A204.1 (cell line): ENCODE measurements around the gene MAP3K21.

ENCODE experiments used
- FAIRE-seq: peaks from 2 replicates; lab custom pipeline; 2012; peaks lifted over from hg19 to GRCh38; lab: Jason Lieb, UNC

The MAP3K21 gene

DNA sequence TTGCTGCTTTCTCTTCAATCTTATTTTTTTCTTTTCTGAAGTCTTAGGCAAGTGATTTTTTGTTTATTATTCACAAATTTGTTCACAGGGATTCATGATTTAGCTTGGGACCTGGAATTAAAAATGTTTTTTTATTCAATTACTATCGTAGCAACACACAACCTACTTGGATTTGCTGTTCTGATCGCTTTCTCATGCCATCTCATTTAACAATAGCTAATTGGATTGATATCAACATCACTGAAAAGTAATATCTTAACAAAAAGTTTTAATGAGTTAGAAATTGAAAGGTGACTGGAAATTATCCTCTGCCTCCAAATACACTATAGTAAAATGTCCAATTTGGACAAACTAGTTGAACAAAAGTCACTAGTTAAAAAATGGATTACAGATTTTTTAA lies 32.4 kb downstream of the MAP3K21 start:
- FAIRE-seq = no peak

DNA sequence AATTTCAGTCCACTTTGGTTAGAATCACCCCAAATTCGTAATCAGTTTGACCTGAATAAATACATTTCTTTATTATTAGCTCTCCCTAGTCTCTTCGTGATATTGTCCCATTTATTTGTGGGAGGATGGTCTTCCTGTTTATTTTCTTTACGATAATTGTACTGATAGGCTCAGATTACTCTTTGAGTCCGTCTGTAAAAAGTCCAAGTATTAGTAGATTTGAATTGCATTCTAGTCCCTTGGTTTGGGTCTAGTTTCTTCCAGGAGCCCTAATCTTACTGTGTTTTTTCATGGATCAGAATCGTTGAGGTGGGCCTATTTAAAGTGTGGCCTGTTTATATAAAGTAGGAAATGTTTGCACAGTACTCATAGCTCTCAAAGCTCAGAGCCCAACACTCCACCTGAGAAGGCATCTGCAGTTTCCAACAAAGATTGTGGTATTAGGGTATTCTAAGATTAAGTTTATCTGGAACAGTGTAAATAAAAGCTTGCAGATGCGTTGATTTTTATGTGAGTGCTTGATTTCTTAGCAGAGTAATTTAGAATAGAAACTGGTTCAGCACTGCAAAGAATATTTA lies 33.1 kb downstream of the MAP3K21 start:
- FAIRE-seq = no peak

DNA sequence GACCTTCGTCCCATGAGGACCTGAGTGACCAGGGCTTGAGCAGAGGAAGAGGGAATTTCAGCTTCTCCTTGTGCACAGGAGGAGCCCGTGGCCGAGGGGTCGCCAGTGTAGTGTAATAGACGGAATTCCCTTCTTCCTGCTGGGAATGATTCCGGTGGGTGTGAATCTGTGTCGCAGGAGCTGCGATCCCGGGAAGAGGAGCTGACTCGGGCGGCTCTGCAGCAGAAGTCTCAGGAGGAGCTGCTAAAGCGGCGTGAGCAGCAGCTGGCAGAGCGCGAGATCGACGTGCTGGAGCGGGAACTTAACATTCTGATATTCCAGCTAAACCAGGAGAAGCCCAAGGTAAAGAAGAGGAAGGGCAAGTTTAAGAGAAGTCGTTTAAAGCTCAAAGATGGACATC lies 34.4 kb downstream of the MAP3K21 start:
- FAIRE-seq = no peak

DNA sequence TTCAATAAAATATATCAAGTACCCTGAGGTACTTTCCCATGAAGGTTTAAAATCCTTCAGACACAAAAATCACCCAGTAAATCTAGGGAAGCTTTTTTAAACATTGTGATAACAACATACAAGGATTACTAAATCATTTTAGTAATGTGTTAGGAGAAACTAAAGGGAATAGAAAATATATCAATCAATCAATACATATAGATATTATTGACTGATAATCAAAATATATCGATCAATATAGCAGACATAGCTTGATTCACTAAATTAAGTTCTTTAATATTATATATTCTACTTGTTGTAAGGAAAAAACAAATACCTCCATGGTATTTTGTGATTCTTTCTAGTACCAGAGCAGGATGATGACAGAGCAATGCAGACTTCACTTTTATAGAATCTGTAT lies 35.2 kb downstream of the MAP3K21 start:
- no peak for FAIRE-seq

DNA sequence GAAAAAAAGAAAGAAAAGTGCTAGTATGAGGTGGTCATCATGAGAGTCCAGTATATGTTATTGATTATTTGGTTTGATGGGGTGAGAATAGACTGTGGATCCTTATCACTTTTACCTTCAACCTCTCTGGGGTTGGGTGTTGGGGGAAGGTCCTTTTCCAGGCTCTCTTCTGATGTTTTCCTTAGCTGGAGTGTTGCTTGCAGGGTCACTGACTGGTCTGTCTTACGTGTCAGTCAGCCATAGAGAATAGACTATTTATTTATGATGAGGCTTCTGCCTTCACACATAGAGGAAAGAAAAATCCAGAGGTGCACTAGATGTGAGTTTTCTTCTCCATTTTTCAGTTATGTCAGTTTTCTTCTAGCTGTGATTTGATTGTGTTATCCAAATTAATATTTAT lies 36.5 kb downstream of the MAP3K21 start:
- no peak for FAIRE-seq

DNA sequence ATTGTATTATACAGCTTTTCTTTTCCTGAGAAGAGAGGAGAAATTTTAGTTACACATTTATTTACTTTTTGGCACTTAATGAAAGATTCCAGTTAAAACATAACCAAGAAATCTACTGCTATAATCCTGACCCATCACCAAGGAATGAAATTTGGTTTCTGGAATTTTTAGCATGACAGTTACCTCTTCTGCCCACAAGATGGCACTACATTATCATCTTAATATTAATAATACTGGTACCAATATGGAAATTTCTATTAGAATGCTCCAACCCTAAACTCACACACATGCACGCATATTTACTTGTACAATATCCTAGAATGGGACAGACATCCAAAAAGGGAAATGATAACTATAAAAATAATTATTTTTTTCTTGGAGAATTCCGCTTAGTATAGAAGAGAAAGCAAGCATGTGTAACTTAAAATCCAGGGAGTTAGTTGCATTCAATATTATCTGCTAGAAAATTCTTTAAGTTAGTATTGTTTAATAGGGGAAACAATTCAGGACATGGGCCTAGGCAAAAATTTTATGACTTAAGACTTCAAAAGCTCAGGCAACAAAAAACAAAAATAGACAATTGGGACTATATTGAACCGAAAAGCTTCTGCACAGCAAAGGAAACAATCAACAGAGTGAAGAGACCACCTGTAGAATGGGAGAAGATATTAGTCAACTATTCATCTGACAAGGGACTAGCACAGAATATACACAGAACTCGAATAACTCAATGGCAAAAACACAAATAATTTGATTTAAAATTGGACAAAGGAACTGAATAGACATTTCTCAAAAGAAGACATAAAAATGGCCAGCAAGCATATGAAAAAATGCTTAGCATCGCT lies 37.4 kb downstream of the MAP3K21 start:
- peak; percentile 95 for FAIRE-seq

DNA sequence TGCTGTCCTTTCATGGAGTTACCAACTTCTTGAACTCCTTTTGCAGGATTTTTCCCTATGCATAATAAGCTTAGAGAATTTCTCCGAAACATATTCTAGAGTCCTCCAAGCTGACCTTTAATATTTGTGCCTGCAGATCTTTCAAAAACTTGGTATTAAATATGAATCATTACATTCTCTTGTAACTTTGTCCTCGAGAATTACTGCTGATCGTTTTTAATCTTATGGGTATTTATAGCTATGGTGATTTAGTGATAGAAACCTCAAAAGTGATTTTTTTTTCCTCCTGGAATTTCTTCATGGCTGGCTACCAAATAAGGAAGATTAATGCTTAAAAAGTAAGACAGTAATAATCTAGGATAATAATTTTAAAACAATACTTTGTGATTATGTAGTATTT lies 39.1 kb downstream of the MAP3K21 start:
- no peak for FAIRE-seq

DNA sequence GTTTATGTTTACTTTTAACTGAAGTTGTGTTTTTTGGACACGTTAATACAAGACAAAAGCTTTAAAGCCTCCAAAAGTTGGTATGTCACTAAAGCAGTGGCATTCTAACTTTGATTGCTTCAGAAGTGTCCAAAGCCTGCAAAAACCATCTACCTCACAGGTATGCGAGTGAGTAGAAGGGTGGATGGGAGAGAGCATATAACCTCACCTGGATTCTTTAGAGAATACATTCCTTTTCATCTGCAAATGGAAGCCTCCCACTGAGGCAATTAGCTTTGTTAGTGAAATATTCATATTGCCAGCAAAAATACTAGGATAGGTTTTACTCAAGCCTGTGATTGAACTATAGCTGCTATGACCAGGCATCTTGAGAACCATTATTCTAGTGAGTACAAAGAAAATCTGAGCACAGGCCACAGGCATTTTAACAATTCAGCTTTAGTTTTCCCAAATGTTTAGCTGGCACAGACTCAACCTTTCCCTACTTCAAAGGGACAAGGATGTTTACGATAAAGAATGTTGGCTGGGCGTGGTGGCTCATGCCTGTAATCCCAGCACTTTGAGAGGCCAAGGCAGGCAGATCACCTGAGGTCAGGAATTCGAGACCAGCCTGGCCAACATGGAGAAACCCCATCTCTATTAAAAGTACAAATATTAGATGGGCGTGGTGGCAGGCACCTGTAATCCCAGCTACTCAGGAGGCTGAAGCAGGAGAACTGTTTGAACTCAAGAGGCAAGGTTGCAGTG lies 39.7 kb downstream of the MAP3K21 start:
- no peak for FAIRE-seq

DNA sequence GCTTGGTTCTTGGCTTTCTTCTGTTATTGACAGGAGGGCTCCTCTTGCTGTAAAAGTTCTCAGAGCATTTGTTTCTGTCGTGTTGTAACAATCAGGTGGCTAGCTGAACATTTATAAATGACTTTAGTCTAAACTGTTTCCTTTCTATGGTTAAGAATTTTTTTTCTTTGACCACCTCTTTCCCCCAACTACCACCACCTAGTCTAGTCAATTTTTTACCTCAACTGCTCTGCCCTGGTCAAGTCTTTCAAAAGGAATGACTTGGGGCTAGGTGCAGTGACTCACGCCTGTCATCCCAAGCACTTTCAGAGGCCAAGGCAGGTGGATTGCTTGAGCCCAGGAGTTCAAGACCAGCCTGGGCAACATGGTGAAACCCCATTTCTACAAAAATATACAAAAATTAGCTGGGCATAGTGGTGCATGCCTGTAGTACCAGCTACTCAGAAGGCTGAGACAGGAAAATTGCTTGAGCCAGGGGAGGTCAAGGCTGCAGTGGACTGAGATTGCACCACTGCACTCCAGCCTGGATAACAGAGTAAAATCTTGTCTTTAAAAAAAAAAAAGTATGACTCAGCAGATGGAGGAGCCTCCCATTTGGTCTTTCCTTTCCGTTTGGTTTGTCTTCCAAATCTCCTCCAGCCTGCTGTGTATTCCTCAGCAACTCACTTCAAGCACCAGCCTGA lies 40.7 kb downstream of the MAP3K21 start:
- FAIRE-seq = no peak

DNA sequence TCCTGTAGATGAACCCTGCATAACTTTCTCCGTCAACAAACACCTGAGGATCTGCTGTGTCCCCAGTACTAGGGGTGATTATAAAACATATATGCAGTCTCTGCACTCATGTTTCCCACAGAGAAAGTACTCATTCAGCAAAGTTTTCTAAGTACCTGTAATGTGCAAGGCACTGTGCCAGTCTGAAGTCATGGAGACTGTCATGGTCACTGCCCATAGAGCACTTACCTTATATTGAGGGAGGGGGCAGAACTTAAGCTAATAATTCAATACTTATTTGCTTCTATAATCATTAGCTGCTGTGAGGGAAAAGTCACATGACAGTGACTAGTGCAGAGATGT lies 41.2 kb downstream of the MAP3K21 start:
- FAIRE-seq = no peak

DNA sequence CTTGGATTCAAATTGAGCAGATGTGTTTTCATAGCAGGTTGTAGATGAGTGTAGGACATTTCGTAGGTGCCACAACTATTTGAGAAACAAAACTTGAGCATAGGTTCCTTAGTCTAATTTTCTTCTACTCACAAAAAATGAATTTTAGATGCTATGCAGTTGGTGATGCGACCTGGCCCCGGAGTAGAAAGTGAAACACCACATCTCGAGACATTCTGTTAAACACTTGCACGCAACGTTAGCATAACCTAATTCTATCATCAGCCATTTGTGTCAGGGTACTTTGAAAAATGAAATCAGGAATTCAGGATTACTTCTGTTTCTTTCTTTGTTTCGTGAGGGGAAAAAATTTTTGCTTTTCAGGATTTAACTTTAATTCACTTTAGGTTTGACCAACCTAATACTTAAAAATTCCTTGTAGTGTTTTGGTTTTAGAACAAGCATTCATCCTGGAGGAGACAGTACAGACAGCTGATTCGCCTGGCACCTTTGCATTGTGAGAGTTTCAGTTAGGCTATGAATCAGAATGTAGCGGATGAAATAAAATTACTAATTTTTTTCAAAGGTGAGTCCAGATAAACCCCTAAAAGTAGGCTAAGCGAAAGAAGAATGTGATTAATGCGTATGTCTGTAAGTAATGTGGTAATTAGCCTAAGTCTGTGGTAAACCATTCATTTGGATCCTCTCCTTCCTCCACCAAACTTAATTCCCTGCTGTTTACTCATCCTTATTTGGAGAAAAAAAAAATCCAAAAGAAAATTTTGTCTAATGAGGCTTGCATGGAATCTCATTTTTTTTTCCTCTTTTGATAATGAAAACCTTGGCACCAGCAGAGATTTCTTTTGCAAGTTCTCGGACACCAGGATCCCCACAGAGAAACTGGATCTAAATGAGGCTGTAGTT lies 44.9 kb downstream of the MAP3K21 start:
- FAIRE-seq = no peak

DNA sequence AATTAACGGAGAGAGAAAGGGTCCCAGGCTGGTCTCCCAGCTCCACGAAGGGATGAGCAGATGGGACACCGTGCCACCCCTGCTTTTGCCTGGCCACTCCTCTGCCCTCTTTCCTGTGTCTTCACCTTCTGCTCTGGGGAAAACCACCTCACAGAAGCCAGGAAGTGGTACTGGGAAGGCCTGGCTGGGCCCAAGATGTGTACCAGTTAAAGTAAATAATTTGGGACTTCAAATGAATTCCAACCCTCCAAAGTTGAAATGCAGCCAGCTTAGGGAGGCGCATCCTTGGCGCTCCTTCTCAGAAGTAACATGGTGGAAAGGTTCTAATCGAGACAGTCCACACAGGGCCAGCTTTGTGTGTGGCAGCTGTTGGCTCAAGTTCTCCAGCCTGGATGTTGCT lies 45.7 kb downstream of the MAP3K21 start:
- FAIRE-seq = no peak

DNA sequence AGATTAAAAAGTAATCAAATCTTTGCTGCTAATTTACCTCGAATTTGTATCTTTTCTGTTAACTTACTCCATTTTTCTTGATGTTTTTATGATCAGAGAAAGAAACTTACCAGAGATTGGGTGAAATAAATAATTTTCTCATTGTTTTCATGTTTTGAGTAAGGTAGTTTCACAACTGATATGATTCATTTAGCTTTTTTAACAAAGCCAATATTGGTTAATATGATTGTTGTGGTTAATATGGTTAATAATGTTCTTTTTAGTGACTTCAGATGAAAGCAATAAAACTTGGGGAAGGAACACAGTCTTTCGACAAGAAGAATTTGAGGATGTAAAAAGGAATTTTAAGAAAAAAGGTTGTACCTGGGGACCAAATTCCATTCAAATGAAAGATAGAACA lies 48.1 kb downstream of the MAP3K21 start:
- FAIRE-seq = no peak

DNA sequence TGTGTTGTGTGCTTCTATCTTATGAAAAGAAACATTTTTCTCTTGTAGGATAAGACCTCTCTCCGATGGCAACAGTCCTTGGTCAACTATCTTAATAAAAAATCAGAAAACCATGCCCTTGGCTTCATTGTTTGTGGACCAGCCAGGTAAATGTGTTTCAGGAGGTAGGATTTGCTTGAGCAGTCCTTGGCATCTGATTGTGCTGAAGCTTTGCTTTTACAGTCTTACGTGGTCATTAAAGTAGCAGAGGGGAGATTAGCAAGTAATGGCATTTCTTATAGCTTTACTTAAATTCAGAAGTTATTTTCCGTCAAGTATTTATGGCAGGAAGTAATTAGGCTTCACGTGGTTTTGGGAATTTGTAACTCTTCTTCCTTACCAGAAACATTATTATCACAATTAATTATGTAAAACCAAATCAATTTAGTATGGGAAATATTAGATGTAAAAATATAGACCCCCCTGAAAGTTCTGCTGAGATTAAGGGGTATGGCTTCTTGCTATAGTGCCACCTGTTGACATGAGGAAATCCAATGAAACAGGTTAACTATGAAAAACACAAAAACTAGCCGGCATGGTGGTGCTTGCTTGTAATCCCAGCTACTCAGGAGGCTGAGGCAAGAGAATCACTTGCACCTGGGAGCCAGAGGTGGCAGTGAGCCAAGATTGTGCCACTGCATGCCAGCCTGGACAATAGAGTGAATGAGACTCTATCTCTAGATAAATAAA lies 49.0 kb downstream of the MAP3K21 start:
- FAIRE-seq = no peak

DNA sequence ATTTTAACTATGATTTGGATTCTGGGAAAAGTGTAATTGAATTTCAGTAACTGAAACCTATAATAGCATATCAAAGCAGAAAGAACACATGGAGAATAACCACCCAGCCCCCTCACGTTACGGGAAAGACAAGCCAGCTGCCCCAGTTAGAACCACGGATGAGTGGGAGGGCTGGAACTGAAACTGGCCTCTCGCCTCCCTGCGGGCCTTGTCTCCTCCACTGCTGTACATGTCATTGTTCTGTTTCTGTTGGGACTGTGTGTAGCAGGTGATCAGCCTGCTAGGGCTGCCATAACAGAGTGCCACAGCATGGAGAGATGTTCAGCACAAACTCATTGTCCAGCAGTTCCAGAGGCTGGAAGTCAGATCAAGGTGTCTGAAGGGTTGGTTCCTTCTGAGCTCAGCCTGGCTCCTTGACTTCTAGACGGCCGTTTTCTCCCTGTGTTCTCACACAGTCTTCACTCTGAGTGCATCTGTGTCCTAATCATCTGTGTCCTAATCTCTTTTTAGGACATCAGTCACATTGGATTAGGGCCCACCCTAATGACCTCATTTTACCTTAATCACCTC lies 52.4 kb downstream of the MAP3K21 start:
- FAIRE-seq = no peak

DNA sequence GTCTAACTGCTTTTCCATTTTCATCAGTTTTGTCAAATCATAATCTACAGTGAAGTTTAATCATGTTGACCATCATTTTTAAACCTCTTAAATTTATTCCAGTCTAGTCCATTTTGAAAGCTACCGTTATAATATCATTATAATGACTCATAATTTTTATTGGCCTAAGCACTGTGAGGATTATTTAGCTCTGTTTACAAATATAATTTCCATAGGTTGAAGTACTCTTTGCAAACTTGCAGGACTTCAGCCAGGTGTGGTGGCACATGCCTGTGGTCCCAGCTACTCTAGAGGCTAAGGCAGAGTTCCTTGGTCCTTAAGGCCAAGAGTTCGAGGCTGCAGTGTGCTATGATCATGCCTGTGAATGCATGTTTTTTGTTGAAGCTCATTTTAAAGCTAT lies 54.3 kb downstream of the MAP3K21 start:
- FAIRE-seq = no peak

DNA sequence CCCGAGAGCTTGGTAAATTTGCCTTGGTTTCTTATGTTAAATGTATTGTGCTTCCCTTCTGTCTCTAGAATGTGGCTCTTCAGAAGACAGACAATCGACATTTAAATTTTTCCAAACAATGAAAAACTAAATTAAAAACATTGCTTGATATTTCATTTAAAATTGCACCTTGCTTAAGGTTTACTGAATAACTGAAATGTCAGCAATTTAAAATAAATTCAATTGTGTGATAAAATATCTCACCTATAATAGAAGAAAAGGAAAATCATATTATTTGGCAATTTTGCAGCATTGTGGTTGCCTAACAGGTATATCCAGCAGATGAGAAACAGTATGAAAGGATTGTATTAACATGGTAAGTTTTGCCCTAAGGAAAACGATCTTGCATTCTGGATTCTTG lies 56.5 kb downstream of the MAP3K21 start:
- no peak for FAIRE-seq

DNA sequence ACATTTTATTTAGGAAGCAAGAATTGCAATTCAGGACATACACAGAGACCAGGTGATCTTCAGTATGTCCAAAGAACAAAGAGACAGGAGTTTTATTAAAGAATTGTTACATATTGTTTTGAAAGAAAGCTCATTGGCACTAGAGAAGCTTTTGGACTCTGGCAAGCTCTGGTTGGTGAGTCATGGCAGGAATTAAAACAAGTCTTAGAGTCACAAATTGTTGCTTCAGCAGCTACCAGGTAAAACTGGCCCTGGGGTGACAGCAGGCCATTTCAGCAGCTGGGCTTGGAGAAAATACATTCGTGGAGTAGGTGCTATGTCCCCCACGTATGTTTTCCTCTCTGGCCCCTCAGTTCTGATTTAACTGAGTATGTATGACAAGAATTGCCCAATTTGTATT lies 58.8 kb downstream of the MAP3K21 start:
- FAIRE-seq = no peak

DNA sequence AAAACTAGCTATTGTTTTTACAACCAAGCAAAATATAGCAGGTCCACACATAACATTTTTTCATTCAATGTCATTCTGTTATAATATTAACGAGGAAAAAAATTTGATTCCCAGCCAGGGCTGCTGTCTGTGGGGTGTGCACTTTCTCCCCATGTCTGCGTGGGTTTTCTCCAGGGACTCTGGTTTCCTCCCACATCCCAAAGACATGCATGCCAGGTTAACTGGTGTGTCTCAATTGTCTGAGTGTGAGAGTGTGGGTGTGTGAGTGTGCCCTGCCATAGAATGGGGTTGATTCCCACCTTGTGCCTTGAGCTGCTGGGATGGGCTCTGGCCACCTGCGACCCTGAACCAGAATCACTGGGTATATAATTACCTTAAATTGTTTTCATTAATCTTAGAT lies 60.1 kb downstream of the MAP3K21 start:
- no peak for FAIRE-seq

DNA sequence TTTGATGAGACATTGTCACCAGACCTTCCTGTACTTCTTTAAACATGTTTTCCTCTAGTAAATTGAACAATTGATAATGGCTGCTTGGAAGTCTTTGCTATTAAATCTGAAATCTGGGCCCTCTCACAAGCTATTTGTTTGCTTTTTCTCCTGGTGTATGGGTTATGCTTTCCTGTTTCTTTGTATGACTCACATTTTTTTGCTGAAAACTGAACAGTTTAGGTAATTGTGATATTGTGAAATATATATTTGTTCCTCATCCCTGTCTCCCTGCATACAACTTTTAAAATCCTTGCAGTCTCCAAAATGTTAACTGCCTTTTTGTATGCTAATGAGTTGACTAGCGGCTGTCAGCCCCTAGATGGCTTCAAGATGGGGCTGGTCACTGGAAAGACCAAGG lies 61.6 kb downstream of the MAP3K21 start:
- no peak for FAIRE-seq

DNA sequence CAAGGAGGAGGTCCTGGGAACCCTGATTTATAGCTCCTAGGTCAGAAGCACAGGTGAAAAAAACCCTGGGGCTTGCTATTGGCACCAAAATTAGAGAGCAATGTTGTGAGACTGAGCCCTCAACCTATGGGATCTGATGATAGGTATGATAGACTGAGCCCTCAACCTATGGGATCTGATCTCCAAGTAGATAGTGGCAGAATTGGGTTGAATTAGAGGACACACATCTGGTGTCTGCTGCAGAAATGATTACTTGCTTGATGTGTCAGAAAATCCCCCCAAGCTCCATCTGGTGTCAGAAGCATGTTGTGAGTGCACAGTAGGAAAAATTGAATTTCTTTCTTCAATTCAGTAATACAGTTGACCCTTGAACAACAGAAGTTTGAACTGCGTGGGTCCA lies 62.4 kb downstream of the MAP3K21 start:
- FAIRE-seq = no peak
